Measurements from ENCODE around the gene NDUFB5. TPM values are rescaled to one million over a fixed set of nuclear protein-coding genes. Genes with fewer than 3 reads are reported as not detected.

NDUFB5 gene
- 100 to 1,000 TPM; 202 to 248 (median 228) TPM for polyA plus RNA-seq (ENCODE audit: insufficient read length in 4 of 4)

GRCh38 chr3:179604321-179605078 lies at the start of gene NDUFB5, which contains the start of gene MRPL47:
Gene NDUFB5 (plus strand): TSS chr3:179604794. CDS start chr3:179604816, 22 bp downstream.
Gene MRPL47 (minus strand): TSS chr3:179604638. CDS start chr3:179604624, 14 bp downstream.
- DNase-seq (ENCODE audit: low read depth in 4 of 4, low spot score in 3 of 4) = peak; percentile 96 to 98 (median 98)

DNA sequence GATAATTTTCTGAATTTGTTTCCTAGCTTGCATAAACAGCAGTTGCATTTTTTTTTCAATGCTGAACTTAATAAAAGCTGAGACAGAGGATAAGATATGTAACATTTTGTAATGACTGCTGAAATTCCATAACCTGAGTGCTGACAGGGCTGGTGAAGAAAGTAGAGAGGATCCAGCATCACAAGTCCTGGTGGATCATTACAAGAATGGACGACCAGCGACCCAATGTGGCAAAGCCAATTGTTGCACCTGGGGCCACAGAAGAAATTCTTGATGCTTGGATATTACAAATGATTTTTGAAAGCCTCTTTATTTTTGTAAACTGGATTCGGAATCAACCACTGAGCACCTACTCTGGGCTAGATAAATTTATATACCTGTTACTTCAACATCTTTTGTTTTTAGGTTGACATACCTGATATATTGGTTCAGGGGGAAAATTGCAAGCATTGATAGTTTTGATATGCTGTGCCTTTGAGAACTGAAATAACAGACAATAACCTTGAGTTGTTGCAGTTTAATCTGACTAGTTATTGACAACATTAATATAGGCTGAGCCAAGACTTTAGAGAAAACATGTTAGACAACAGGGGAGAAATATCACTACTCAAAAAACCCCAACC lies 45.7 kb upstream of the NDUFB5 start:
- peak; percentile 34 to 49 (median 40) for DNase-seq (ENCODE audit: low read depth in 4 of 4, low spot score in 3 of 4)

DNA sequence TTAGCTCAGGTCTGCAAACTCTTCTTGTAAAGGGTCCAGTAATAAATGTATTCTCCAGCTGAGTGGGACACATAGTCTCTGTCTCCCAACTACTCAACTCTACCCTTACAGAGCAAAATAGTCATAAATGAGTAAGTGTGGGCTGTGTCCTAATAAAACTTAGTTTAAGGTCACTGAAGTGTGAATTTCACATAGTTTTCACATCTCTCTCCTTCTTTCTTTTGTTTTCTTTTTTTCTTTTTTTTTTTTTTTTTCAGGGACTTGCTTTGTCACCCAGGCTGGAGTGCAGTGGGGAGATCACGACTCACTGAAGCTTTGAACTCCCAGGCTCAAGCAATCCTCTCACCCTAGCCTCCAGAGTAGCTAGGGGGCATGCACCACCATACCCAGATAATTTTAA lies 43.8 kb upstream of the NDUFB5 start:
- DNase-seq (ENCODE audit: low read depth in 4 of 4, low spot score in 3 of 4) = no peak

DNA sequence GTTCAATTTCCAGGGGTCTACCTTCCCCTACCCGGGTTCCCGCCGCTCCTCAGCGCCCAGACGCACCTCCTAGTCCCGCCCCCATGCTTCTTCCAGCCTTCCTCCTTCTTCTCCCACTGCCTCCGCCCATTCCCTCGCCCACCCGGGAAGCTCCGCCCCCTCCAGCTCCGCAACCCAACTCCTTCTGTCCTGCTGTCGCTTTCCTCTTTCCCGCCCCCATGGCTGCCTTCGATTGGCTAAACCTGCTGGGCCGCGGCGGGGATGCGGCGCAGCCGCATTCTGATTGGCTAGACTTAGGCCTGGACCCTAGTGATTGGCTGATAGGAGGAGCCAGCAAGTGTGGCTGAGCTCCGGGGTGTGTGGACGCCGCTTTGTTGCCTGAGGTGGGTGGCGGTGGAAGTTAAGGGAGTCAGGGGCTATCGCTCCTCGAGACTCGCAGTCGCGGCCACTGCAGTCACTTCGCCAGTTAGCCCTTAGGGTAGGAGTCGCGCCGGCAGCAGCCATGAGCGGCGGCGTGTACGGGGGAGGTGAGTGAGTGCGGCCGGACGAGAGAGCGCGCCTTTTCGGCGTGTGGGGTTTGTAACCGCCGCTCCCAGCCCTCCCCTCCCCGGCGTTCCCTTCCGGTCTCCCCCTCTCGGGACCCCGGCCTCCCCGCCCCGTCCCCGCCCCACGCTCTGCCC lies 41.9 kb upstream of the NDUFB5 start, which contains the start of gene ACTL6A:
ACTL6A (plus strand) TSS at position 336 of the 680 bp plus-strand sequence; CDS start at position 503, 167 bp downstream.
- peak; percentile 99 for DNase-seq (ENCODE audit: low read depth in 4 of 4, low spot score in 3 of 4)

- peak in 3 of 4 donors; percentile 22 to 43 (median 30) for DNase-seq (ENCODE audit: low read depth in 4 of 4, low spot score in 3 of 4)
Observed at GRCh38 chr3:179563271-179563783, 41.3 kb upstream of the NDUFB5 start.

- no peak for DNase-seq (ENCODE audit: low read depth in 4 of 4, low spot score in 3 of 4)
Observed at GRCh38 chr3:179565496-179565895, 39.1 kb upstream of the NDUFB5 start.

DNA sequence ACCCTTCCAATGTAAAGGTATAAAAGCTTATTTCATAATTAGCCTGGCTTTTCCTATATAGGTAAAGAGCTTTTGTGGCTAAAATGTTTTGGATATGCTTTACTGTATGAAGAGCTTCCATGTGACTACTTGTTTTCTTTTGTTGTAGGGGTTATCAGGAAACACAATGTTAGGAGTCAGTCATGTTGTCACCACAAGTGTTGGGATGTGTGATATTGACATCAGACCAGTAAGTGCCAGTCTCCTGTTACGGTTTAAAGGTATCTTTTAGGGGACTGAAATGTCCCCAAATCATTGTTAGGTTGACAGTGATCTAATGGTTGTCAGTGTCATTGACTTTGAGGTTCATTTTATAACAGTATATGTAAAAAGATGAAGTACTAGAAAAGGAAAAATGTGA lies 23.6 kb upstream of the NDUFB5 start:
- DNase-seq (ENCODE audit: low read depth in 4 of 4, low spot score in 3 of 4) = no peak

DNA sequence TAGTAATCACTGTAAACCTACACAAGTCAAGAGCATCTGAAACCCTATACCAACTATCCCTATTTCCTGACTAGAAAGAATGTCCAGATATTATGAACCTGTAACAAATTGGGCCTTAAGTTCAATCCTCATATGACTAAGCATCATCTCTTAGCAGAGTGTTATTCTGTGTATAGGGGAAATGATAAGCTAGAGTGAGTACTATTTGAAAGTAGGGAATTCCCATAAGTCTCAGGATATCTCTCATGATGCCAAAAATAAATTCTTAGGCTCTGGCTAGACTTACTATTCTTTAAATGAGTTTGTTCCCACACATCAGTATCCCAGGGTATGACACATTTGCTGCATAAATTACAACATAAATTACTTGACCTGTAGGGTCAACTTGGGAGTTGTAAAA lies 15.5 kb upstream of the NDUFB5 start:
- DNase-seq (ENCODE audit: low read depth in 4 of 4, low spot score in 3 of 4) = no peak

DNA sequence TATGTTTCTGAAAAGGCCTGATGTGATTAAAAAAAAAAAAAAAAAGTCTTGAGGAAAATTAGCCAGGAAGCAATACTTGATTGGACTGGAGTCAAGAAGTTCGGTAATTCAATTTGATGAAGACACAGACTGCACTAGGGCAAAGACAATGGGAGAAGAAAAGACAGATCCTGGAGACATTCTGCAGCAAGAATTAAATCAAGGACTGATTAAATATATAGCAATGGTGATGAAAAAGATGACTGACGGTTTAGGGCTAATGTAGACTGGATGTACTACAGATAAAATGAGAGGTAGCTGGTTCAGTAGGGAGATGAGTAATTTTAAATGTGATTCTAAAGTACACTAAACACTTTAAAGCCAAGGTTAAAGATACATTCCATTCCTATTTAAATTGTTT lies 13.9 kb upstream of the NDUFB5 start:
- DNase-seq (ENCODE audit: low read depth in 4 of 4, low spot score in 3 of 4) = no peak

DNA sequence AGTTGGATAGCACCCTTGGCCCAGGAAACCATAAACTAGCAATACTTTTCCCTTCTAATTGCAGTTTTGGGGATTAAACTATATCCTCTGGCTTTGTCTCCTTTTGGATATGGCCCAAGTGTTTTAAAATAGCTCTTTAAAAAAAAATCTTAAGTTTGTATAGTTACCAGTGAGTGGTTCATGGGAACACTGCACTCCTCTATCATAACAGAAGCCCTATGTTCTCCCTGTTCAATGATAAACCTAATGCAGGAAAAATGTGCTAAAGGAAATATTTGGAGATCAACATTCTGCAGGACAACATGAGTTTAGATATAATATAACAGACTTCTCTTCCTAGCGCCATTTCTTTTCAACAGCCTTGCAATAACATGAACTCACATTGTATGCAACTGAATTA lies 13.3 kb upstream of the NDUFB5 start:
- no peak for DNase-seq (ENCODE audit: low read depth in 4 of 4, low spot score in 3 of 4)

DNA sequence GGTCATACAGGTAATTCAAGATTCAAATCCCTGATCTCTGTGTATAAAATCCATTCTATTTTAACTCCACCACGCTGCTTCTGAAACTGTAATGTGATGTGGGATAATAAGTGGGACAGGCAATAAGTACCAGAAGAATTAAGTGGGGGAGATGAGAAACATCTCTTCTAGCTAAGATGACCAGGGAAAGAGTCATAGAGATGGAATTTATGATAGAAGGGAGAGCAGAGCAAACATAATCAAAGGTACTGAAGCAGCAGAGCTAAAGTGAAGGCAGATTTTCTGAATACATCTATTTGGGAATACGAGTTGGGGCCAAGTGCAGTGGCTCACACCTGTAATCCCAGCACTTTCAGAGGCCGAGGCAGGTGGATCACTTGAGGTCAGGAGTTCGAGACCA lies 5.1 kb upstream of the NDUFB5 start:
- no peak for DNase-seq (ENCODE audit: low read depth in 4 of 4, low spot score in 3 of 4)

DNA sequence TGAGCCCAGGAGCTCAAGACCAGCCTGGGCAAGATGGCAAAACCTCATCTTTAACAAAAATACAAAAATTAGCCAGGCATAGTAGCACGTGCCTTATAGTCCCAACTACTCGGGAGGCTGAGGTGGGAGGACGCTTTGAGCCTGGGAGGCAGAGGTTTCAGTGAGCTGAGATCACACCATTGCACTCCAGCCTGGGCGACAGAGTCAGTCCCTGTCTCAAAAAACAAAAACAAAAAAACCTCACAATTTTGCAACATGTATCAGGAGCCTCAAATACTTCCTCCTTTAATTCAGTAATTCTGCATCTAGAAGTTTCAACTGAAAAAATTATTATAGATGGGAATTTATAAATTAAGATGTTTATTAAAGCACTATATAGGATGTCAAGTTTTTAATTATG lies 1.3 kb upstream of the NDUFB5 start:
- no peak for DNase-seq (ENCODE audit: low read depth in 4 of 4, low spot score in 3 of 4)

- no peak for DNase-seq (ENCODE audit: low read depth in 4 of 4, low spot score in 3 of 4)
Observed at GRCh38 chr3:179603831-179604230, 763 bp upstream of the NDUFB5 start.

- no peak for DNase-seq (ENCODE audit: low read depth in 4 of 4, low spot score in 3 of 4)
Observed at GRCh38 chr3:179606534-179607085, 2.0 kb downstream of the NDUFB5 start.

- DNase-seq (ENCODE audit: low read depth in 4 of 4, low spot score in 3 of 4) = no peak
Observed at GRCh38 chr3:179608931-179609720, 4.5 kb downstream of the NDUFB5 start.

GRCh38 chr3:179610066-179610465 lies 5.5 kb downstream of the NDUFB5 start:
- DNase-seq (ENCODE audit: low read depth in 4 of 4, low spot score in 3 of 4) = no peak

DNA sequence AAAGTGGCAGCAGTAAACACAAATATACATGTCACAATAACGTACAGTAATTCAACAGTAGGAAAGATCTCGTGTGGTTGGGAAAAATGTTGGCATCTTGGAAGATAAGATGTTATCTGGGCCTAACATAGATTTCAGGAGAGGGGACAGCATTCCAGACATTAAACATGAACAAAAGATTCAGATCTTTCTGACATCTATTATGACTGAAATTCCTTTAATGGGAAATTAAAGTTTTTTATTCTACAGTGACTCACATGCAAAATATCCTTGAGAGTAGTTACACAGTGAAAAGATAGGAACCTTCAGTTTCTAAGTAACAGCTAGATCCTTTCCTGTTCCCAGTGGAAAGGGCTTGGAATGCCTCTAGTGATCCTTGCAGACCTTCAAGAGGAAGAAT lies 9.2 kb downstream of the NDUFB5 start:
- no peak for DNase-seq (ENCODE audit: low read depth in 4 of 4, low spot score in 3 of 4)

- no peak for DNase-seq (ENCODE audit: low read depth in 4 of 4, low spot score in 3 of 4)
Observed at GRCh38 chr3:179615458-179616173, 11.0 kb downstream of the NDUFB5 start.

GRCh38 chr3:179622023-179622422 lies 17.4 kb downstream of the NDUFB5 start:
- no peak for DNase-seq (ENCODE audit: low read depth in 4 of 4, low spot score in 3 of 4)
